Measurements from ENCODE around the gene RARG. TPM values are rescaled to one million over a fixed set of nuclear protein-coding genes. Genes with fewer than 3 reads are reported as not detected.

The RARG gene
- total RNA-seq, 1 experiment from 2014 or later: 11.8 TPM

- no peaks in the 10 kb centered on the region for H3K9me3 Mint-ChIP-seq (ENCODE audit: unreplicated experiment)
- no peaks in the 10 kb centered on the region for H3K36me3 Mint-ChIP-seq (ENCODE audit: insufficient read depth, unreplicated experiment)
- H3K4me3 ChIP-seq (ENCODE audit: low read depth, low read length): no peak overlapping the region
- no peak overlapping the region for H3K4me3 Mint-ChIP-seq (ENCODE audit: unreplicated experiment)
- no peaks in the 10 kb centered on the region for H3K27me3 Mint-ChIP-seq (ENCODE audit: insufficient read depth, unreplicated experiment)
- no peaks in the 10 kb centered on the region for H3K36me3 ChIP-seq (ENCODE audit: control insufficient read depth, insufficient read depth, low read length)
- intact Hi-C loops (cut with micrococcal nuclease; ENCODE audit: unreplicated experiment): no loop called here
- POLR2A ChIA-PET: no interaction called here
- no peaks in the 10 kb centered on the region for H3K4me1 ChIP-seq
- no peak for DNase-seq
- BruUV-seq (replicated peaks): no TSS peak
- no peaks in the 10 kb centered on the region for H3K27me3 ChIP-seq (replicated peaks; ENCODE audit: control insufficient read depth, insufficient read depth, low read length)
- CTCF ChIA-PET: interaction anchor here (1.7 kb wide), 1 partner anchor 25 kb away, joined by 5 read pairs; no protein-coding TSS in a partner anchor
- H3K27ac Mint-ChIP-seq (ENCODE audit: unreplicated experiment): no peak overlapping the region
- H3K4me1 Mint-ChIP-seq (ENCODE audit: low read depth, unreplicated experiment): no peaks in the 10 kb centered on the region
- TF ChIP-seq, protein P1, sequence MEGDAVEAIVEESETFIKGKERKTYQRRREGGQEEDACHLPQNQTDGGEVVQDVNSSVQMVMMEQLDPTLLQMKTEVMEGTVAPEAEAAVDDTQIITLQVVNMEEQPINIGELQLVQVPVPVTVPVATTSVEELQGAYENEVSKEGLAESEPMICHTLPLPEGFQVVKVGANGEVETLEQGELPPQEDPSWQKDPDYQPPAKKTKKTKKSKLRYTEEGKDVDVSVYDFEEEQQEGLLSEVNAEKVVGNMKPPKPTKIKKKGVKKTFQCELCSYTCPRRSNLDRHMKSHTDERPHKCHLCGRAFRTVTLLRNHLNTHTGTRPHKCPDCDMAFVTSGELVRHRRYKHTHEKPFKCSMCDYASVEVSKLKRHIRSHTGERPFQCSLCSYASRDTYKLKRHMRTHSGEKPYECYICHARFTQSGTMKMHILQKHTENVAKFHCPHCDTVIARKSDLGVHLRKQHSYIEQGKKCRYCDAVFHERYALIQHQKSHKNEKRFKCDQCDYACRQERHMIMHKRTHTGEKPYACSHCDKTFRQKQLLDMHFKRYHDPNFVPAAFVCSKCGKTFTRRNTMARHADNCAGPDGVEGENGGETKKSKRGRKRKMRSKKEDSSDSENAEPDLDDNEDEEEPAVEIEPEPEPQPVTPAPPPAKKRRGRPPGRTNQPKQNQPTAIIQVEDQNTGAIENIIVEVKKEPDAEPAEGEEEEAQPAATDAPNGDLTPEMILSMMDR (IDR thresholded peaks at IDR 0.05; ENCODE audit: insufficient read depth in 1 of 2, low read depth in 1 of 2, low read length in 1 of 2, severe bottlenecking in 1 of 2, unreplicated experiment in 1 of 2): no peak
- H3K9me3 ChIP-seq: no peaks in the 10 kb centered on the region
Observed at GRCh38 chr12:53200107-53200457, 31.9 kb downstream of the RARG start.

DNA sequence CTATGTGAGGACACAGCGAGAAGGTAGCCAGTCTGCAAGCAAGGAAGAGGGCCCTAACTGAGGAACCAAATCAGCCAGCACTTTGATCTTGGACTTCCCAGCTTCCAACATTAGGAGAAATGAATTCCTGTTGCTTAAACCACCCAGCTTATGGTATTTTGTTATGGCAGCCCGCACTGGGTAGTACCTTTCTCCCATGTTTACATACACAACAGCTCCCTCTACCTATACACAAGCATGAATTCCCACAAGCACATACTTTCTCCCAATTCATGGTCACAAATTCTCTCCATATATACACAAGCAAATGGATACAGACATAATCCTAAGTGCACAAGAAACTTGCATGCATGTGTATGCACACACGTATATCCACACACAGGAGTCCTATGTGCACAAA is 32.3 kb downstream of the RARG start:
- DNase-seq: no peak
- Mint-ChIP-seq H3K27me3 (ENCODE audit: insufficient read depth, unreplicated experiment) (no peaks in the 10 kb centered on the region), H3K9me3 (ENCODE audit: unreplicated experiment) (no peaks in the 10 kb centered on the region), H3K4me1 (ENCODE audit: low read depth, unreplicated experiment) (no peaks in the 10 kb centered on the region), H3K4me3 (ENCODE audit: unreplicated experiment) (no peak overlapping the region), H3K36me3 (ENCODE audit: insufficient read depth, unreplicated experiment) (no peaks in the 10 kb centered on the region), H3K27ac (ENCODE audit: unreplicated experiment) (no peak overlapping the region)
- H3K9me3 ChIP-seq: no peaks in the 10 kb centered on the region
- H3K4me1 ChIP-seq: no peaks in the 10 kb centered on the region
- no TSS peak for BruUV-seq (replicated peaks)
- no peak overlapping the region for H3K4me3 ChIP-seq (ENCODE audit: low read depth, low read length)
- ChIA-PET POLR2A (no interaction called here), CTCF (interaction anchor here (1.7 kb wide), 1 partner anchor 24 kb away, joined by 5 read pairs; no protein-coding TSS in a partner anchor)
- H3K36me3 ChIP-seq (ENCODE audit: control insufficient read depth, insufficient read depth, low read length): no peaks in the 10 kb centered on the region
- H3K27me3 ChIP-seq (replicated peaks; ENCODE audit: control insufficient read depth, insufficient read depth, low read length): no peaks in the 10 kb centered on the region
- TF ChIP-seq, protein P1 (IDR thresholded peaks at IDR 0.05; ENCODE audit: insufficient read depth in 1 of 2, low read depth in 1 of 2, low read length in 1 of 2, severe bottlenecking in 1 of 2, unreplicated experiment in 1 of 2): no peak
- intact Hi-C loops (cut with micrococcal nuclease; ENCODE audit: unreplicated experiment): no loop called here

DNA sequence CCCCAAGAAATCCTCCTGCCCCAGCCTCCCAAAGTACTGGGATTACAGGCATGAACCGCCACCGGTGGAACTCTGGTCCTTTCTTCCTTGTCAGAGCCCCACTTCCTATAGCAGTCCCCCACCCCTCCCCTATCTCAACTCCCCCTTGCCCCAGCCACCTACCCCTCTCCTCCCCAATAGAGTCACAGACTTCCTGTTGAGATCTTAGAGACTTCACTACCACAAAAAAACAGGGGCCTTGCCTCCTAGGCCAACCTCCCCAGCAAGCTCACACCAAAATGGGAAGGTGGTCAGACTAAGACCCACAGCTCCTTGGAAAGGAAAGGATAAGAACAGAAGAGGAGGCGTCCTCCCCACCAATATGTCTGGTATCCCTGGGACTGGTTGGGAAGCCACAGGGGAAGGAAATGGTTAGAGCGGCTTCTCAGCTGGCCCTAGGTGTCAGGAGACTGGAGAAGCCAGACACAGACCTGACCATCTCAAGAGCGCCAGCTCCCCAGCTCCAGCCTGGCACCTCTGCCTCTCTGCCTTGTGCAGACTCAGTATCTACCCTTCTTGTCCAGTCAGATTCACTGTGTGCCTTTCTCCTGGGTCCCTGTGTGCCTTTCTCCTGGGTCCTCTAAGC is 33.4 kb downstream of the RARG start:
- Mint-ChIP-seq H3K27me3 (ENCODE audit: insufficient read depth, unreplicated experiment) (no peaks in the 10 kb centered on the region), H3K36me3 (ENCODE audit: insufficient read depth, unreplicated experiment) (peaks cover 5% of the 10 kb centered on the region), H3K9me3 (ENCODE audit: unreplicated experiment) (no peaks in the 10 kb centered on the region), H3K4me1 (ENCODE audit: low read depth, unreplicated experiment) (no peaks in the 10 kb centered on the region), H3K27ac (ENCODE audit: unreplicated experiment) (no peak overlapping the region), H3K4me3 (ENCODE audit: unreplicated experiment) (no peak overlapping the region)
- Histone ChIP-seq H3K27me3 (replicated peaks; ENCODE audit: control insufficient read depth, insufficient read depth, low read length) (no peaks in the 10 kb centered on the region), H3K4me1 (no peaks in the 10 kb centered on the region), H3K9me3 (no peaks in the 10 kb centered on the region), H3K4me3 (ENCODE audit: low read depth, low read length) (no peak overlapping the region), H3K36me3 (ENCODE audit: control insufficient read depth, insufficient read depth, low read length) (no peaks in the 10 kb centered on the region)
- no peak for DNase-seq
- no TSS peak for BruUV-seq (replicated peaks)
- CTCF ChIA-PET: interaction anchor here (0.5 to 1.7 kb wide), 4 partner anchors 15 to 144 kb away, joined by 3 to 10 read pairs (median 4); partner anchors contain the start of gene AAAS
- intact Hi-C loops (cut with micrococcal nuclease; ENCODE audit: unreplicated experiment): no loop called here
- POLR2A ChIA-PET: interaction anchor here (0.6 kb wide), 1 partner anchor 212 kb away, joined by 3 read pairs; no protein-coding TSS in a partner anchor
- TF ChIP-seq, protein P1 (IDR thresholded peaks at IDR 0.05; ENCODE audit: insufficient read depth in 1 of 2, low read depth in 1 of 2, low read length in 1 of 2, severe bottlenecking in 1 of 2, unreplicated experiment in 1 of 2): no peak
